Ascending aorta (tissue), 2 donors: ENCODE data around the gene SLFN12. TPM values are rescaled to one million over a fixed set of nuclear protein-coding genes. Genes with fewer than 3 reads are reported as not detected.
"Not testable (repeated sequence)": the region's sequence is repeated elsewhere in the genome, so short reads cannot be mapped to it uniquely, and the experiment has no call there.

ENCODE experiments used
- DNase-seq, 2 donors: peaks; one replicate each; pipeline ENCODE4 v3.0.0-alpha.2; 2019; ENCODE audit warnings: low spot score in 2 of 2
- H3K27ac ChIP-seq, 2 donors: fragments of 200-600 bp; sonication (generic); one replicate each; pipeline ENCODE4 v1.5.1; 2016 to 2017; ENCODE audit warnings: mild to moderate bottlenecking in 1 of 2
- H3K27me3 ChIP-seq: fragments of 200-600 bp; sonication (generic); one replicate; pipeline ENCODE4 v1.5.1; 2017
- H3K36me3 ChIP-seq, 2 donors: fragments of 200-600 bp; sonication (generic); one replicate each; pipeline ENCODE4 v1.5.1; 2016
- H3K4me1 ChIP-seq, 2 donors: fragments of 200-600 bp; sonication (generic); one replicate each; pipeline ENCODE4 v1.5.1; 2016 to 2017; ENCODE audit warnings: mild to moderate bottlenecking in 1 of 2
- H3K4me3 ChIP-seq, 2 donors: fragments of 200-600 bp; sonication (generic); one replicate each; pipeline ENCODE4 v1.5.1; 2016 to 2017; ENCODE audit warnings: mild to moderate bottlenecking in 1 of 2
- H3K9me3 ChIP-seq, 2 donors: fragments of 200-600 bp; sonication (generic); one replicate each; pipeline ENCODE4 v1.5.1; 2016
- CTCF ChIP-seq, 3 experiments: fragments of 200-600 bp in 2 of 3; fragments of 450-650 bp in 1 of 3; sonication (generic) in 2 of 3; IDR thresholded peaks; one replicate each; pipeline ENCODE4 v1.5.1; 2016 to 2019; ENCODE audit warnings: antibody characterized with exemption in 3 of 3, mild to moderate bottlenecking in 1 of 3, moderate library complexity in 1 of 3
- intact Hi-C: fragments of 100-400 bp; cut with DNase I; formaldehyde crosslinking; loops from one replicate; pipeline ENCODE4 v1.15.1; 2023
- total RNA-seq: library from RNA; depleted of rRNA; stranded (reverse); fragments of >200 nt; gene quantifications from one replicate; pipeline ENCODE4 v1.1.0, GENCODE V29; 2016

Gene SLFN12
- total RNA-seq, 1 donor from 2014 or later = 6.8 TPM

GRCh38 chr17:35428229-35428628 lies 4.1 kb downstream of the SLFN12 start:
- Histone ChIP-seq H3K27ac (no peak overlapping the region), H3K9me3 (no peaks in the 10 kb centered on the region), H3K27me3 (no peaks in the 10 kb centered on the region), H3K4me1 (peaks cover 0 to 11% of the 10 kb centered on the region in 2 donors), H3K36me3 (peaks cover 0 to 3% of the 10 kb centered on the region in 2 donors), H3K4me3 (no peak overlapping the region)
- intact Hi-C loops = no loop called here
- no peak for TF ChIP-seq CTCF (IDR thresholded peaks at IDR 0.05)
- DNase-seq = no peak

- H3K27ac ChIP-seq = no peak overlapping the region
- no peaks in the 10 kb centered on the region for H3K4me1 ChIP-seq
- no peaks in the 10 kb centered on the region for H3K27me3 ChIP-seq
- intact Hi-C loops = no loop called here
- no peak for DNase-seq
- peaks cover 13 to 34% of the 10 kb centered on the region in 2 donors for H3K36me3 ChIP-seq
- no peaks in the 10 kb centered on the region for H3K9me3 ChIP-seq
- H3K4me3 ChIP-seq = no peak overlapping the region
- no peak for TF ChIP-seq CTCF (IDR thresholded peaks at IDR 0.05)
Measured at GRCh38 chr17:35423761-35424160, 8.5 kb downstream of the SLFN12 start.

- DNase-seq, intact Hi-C loops: not testable (repeated sequence)
- peaks cover 27 to 39% of the 10 kb centered on the region in 2 donors for H3K36me3 ChIP-seq
Measured at GRCh38 chr17:35421069-35421468, 11.2 kb downstream of the SLFN12 start.

GRCh38 chr17:35416659-35417058 lies 15.6 kb downstream of the SLFN12 start:
- no peak for TF ChIP-seq CTCF (IDR thresholded peaks at IDR 0.05)
- intact Hi-C loops = no loop called here
- no peaks in the 10 kb centered on the region for H3K4me1 ChIP-seq
- no peak for DNase-seq
- no peaks in the 10 kb centered on the region for H3K27me3 ChIP-seq
- H3K4me3 ChIP-seq = no peak overlapping the region
- H3K36me3 ChIP-seq = peaks cover 25 to 67% of the 10 kb centered on the region in 2 donors
- peaks cover 4 to 15% of the 10 kb centered on the region in 2 donors for H3K9me3 ChIP-seq
- no peak overlapping the region for H3K27ac ChIP-seq

More at GRCh38 chr17:35421069-35421468, 11.2 kb downstream of the SLFN12 start:
- not testable (repeated sequence) for H3K4me1 ChIP-seq, H3K4me3 ChIP-seq, H3K27ac ChIP-seq, H3K9me3 ChIP-seq, H3K27me3 ChIP-seq

GRCh38 chr17:35414707-35415106 lies 17.6 kb downstream of the SLFN12 start:
- DNase-seq, H3K27ac ChIP-seq, H3K27me3 ChIP-seq, H3K4me3 ChIP-seq, H3K4me1 ChIP-seq, intact Hi-C loops: not testable (repeated sequence)
- peaks cover 4 to 15% of the 10 kb centered on the region in 2 donors for H3K9me3 ChIP-seq
- H3K36me3 ChIP-seq = peaks cover 35 to 79% of the 10 kb centered on the region in 2 donors

- Histone ChIP-seq H3K36me3 (peaks cover 34 to 78% of the 10 kb centered on the region in 2 donors), H3K27ac (no peak overlapping the region), H3K4me1 (no peaks in the 10 kb centered on the region), H3K9me3 (peaks cover 4 to 15% of the 10 kb centered on the region in 2 donors), H3K4me3 (no peak overlapping the region), H3K27me3 (no peaks in the 10 kb centered on the region)
- no peak for DNase-seq
- intact Hi-C loops = no loop called here
- no peak for TF ChIP-seq CTCF (IDR thresholded peaks at IDR 0.05)
Measured at GRCh38 chr17:35414247-35414646, 18.1 kb downstream of the SLFN12 start.

GRCh38 chr17:35407531-35407930 lies 24.8 kb downstream of the SLFN12 start:
- TF ChIP-seq CTCF (IDR thresholded peaks at IDR 0.05) = no peak
- Histone ChIP-seq H3K27ac (no peak overlapping the region), H3K9me3 (no peaks in the 10 kb centered on the region), H3K27me3 (no peaks in the 10 kb centered on the region), H3K4me3 (no peak overlapping the region), H3K4me1 (no peaks in the 10 kb centered on the region), H3K36me3 (peaks cover 18 to 59% of the 10 kb centered on the region in 2 donors)
- intact Hi-C loops = no loop called here
- no peak for DNase-seq
